ENCODE results near the gene ADAMTS3. TPM values are rescaled to one million over a fixed set of nuclear protein-coding genes. Genes with fewer than 3 reads are reported as not detected.

Gene ADAMTS3
- total RNA-seq, 1 donor from 2014 or later = 0.27 TPM

- ATAC-seq (ENCODE audit: poor library complexity) (no peak), DNase-seq (no peak)
- intact Hi-C loops (cut with DNase I) = no loop called here
Observed at GRCh38 chr4:72496119-72496518, 72.9 kb downstream of the ADAMTS3 start.

- DNase-seq = no peak
- intact Hi-C loops (cut with DNase I) = no loop called here
- ATAC-seq (ENCODE audit: poor library complexity) = no peak
Observed at GRCh38 chr4:72494156-72494555, 74.9 kb downstream of the ADAMTS3 start.

- DNase-seq (no peak), ATAC-seq (ENCODE audit: poor library complexity) (no peak)
- intact Hi-C loops (cut with DNase I) = no loop called here
Observed at GRCh38 chr4:72489267-72489666, 79.8 kb downstream of the ADAMTS3 start.

- ATAC-seq (ENCODE audit: poor library complexity) (no peak), DNase-seq (no peak)
- intact Hi-C loops (cut with DNase I) = no loop called here
Observed at GRCh38 chr4:72486991-72487390, 82.0 kb downstream of the ADAMTS3 start.

- ATAC-seq (ENCODE audit: poor library complexity) (no peak), DNase-seq (no peak)
- intact Hi-C loops (cut with DNase I) = no loop called here
Observed at GRCh38 chr4:72484981-72485380, 84.0 kb downstream of the ADAMTS3 start.

- DNase-seq (no peak), ATAC-seq (ENCODE audit: poor library complexity) (no peak)
- intact Hi-C loops (cut with DNase I) = no loop called here
Observed at GRCh38 chr4:72473434-72473900, 95.6 kb downstream of the ADAMTS3 start.

GRCh38 chr4:72471816-72472215 is 97.2 kb downstream of the ADAMTS3 start:
- intact Hi-C loops (cut with DNase I) = no loop called here
- no peak for ATAC-seq (ENCODE audit: poor library complexity)
- DNase-seq = no peak

GRCh38 chr4:72468904-72469502 is 100.0 kb downstream of the ADAMTS3 start:
- ATAC-seq (ENCODE audit: poor library complexity) = no peak
- intact Hi-C loops (cut with DNase I) = loop anchor here (5.0 kb wide), 1 partner anchor 142 kb away; no protein-coding TSS in a partner anchor
- no peak for DNase-seq

- intact Hi-C loops (cut with DNase I) = loop anchor here (5.0 kb wide), 1 partner anchor 140 kb away; no protein-coding TSS in a partner anchor
- ATAC-seq (ENCODE audit: poor library complexity) = no peak
- DNase-seq = no peak
Observed at GRCh38 chr4:72467633-72468032, 101.4 kb downstream of the ADAMTS3 start.

- DNase-seq (no peak), ATAC-seq (ENCODE audit: poor library complexity) (no peak)
- intact Hi-C loops (cut with DNase I) = no loop called here
Observed at GRCh38 chr4:72463724-72464123, 105.3 kb downstream of the ADAMTS3 start.

GRCh38 chr4:72457158-72457557 is 111.9 kb downstream of the ADAMTS3 start:
- no peak for DNase-seq
- intact Hi-C loops (cut with DNase I) = no loop called here
- no peak for ATAC-seq (ENCODE audit: poor library complexity)

- ATAC-seq (ENCODE audit: poor library complexity) (no peak), DNase-seq (peak; percentile 54)
- intact Hi-C loops (cut with DNase I) = no loop called here
Observed at GRCh38 chr4:72451349-72451748, 117.7 kb downstream of the ADAMTS3 start.

GRCh38 chr4:72449705-72450104 is 119.3 kb downstream of the ADAMTS3 start:
- no peak for DNase-seq
- intact Hi-C loops (cut with DNase I) = no loop called here

GRCh38 chr4:72448231-72448630 is 120.8 kb downstream of the ADAMTS3 start:
- no peak for DNase-seq
- ATAC-seq (ENCODE audit: poor library complexity) = no peak
- intact Hi-C loops (cut with DNase I) = no loop called here

More at GRCh38 chr4:72449705-72450104, 119.3 kb downstream of the ADAMTS3 start:
- ATAC-seq (ENCODE audit: poor library complexity) = no peak

GRCh38 chr4:72446353-72447055 is 122.5 kb downstream of the ADAMTS3 start:
- DNase-seq (no peak), ATAC-seq (ENCODE audit: poor library complexity) (no peak)
- intact Hi-C loops (cut with DNase I) = no loop called here

- ATAC-seq (ENCODE audit: poor library complexity) = no peak
- DNase-seq = no peak
- intact Hi-C loops (cut with DNase I) = no loop called here
Observed at GRCh38 chr4:72444092-72444491, 124.9 kb downstream of the ADAMTS3 start.

- ATAC-seq (ENCODE audit: poor library complexity) (no peak), DNase-seq (no peak)
- intact Hi-C loops (cut with DNase I) = no loop called here
Observed at GRCh38 chr4:72442715-72443114, 126.3 kb downstream of the ADAMTS3 start.

GRCh38 chr4:72442147-72442546 is 126.9 kb downstream of the ADAMTS3 start:
- DNase-seq = no peak
- intact Hi-C loops (cut with DNase I) = no loop called here
- no peak for ATAC-seq (ENCODE audit: poor library complexity)

- intact Hi-C loops (cut with DNase I) = no loop called here
- no peak for DNase-seq
Observed at GRCh38 chr4:72440386-72440785, 128.6 kb downstream of the ADAMTS3 start.

GRCh38 chr4:72432975-72433374 is 136.0 kb downstream of the ADAMTS3 start:
- intact Hi-C loops (cut with DNase I) = no loop called here
- no peak for DNase-seq
- no peak for ATAC-seq (ENCODE audit: poor library complexity)

More at GRCh38 chr4:72440386-72440785, 128.6 kb downstream of the ADAMTS3 start:
- ATAC-seq (ENCODE audit: poor library complexity) = no peak

Measured in Right ventricle myocardium superior (tissue), 1 donor.